HG03558 (cell line): Measurements from ENCODE around the gene DRGX.

Source experiments
- ATAC-seq: cut with Tn5 transposase; IDR thresholded peaks from one replicate; pipeline ENCODE4 v1.9.1; 2021; ENCODE audit warnings: moderate number of reproducible peaks; ENCODE audit not compliant: unreplicated experiment; ENCODE audit errors: extremely low read depth

Gene DRGX

GRCh38 chr10:49408519-49409306, 12.8 kb upstream of the DRGX start:
- ATAC-seq = no peak

DNA sequence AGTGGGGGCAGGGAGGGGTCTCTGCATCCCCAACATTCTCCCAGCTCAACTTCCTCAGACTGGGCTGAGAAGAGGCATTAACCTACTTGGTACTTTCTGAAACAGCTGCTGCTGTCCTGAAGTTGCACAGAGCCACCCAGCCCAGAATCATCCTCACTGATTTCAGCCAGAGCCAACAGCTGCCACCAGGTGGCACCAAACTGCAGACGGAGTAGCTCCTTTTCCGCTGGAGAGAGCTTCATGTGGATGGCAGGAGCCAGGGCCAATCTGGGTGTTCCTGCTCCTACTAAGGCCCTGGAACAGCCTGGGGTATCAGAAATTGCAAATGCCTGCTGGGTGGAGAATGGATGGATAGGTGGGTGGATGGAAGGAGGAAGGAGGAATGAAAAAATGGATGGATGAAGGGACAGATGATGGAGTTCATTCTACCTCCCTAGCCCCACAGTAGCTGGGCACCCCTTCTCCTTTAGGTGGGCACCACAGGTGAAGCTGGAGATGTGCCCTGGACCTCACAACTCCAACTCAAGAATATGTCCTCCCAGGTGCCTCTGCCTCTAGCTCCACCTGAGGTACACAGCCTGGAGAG, 11.8 kb upstream of the DRGX start:
- ATAC-seq = no peak

DNA sequence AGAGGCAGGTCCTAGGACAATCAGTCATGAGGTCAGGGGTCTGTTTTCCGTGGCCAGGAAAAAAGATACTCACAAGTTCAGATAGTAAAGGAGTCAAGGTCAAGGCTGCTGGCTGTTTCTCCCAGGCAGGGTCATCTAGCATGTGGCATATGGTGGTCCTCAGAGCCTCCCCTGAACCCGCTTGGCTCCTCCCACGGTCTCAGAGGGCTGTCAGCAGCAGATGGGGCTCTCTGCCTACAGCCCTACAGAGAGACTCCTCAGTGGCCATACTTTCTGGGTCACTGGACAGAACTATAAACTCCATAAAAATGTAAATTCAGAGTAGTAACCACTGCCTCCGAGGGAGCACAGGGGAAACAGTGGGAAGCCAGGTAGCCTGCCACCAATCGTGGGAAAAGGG, 11.3 kb upstream of the DRGX start:
- ATAC-seq = no peak

DNA sequence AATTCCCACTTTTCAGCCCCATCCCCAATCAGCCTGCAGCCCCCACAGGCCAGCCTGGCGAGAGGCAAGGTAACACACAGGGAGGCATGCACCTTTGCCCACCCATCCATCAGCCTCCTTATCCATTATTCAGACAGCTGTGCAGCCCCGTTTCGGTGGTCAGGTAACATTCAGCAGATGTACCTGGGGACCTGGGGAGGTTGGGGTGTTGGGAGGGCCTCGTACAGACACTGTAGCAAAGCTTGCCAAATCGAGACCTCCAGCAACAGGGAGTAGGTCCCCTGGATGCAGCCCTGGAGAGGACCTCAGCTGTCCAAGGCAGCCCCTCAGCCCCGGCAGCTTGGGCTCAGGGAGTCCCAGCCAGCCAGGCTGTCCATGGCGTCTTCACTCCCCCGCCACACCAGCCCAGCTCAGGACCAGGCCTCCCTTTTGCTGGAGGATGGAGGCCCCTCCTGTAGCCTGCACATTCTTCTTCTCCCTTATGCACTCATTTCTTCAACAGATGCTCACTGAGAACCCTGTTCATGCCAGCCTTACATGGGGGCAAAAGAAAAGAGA, 8.5 kb upstream of the DRGX start:
- no peak for ATAC-seq

DNA sequence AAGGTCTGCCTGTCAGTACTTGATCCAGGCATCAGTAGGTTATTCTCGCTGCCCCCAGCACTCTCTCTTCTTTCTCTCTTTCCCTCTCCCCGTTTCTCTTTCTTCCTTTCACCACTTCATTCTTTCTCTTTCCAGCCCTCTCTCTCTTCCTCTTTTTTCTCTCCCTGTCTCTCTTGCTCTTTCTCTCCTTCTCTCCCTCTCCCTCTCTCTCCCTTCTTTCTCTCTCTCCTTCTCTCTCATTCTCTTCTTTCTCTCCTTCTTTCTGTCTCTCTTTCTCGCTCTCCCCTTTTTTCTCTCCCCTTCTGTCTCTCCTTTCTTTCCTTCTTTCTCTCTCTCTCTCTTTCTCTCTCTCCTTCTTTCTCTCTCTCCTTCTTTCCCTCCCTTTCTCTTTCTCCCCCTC, 7.5 kb upstream of the DRGX start:
- no peak for ATAC-seq

DNA sequence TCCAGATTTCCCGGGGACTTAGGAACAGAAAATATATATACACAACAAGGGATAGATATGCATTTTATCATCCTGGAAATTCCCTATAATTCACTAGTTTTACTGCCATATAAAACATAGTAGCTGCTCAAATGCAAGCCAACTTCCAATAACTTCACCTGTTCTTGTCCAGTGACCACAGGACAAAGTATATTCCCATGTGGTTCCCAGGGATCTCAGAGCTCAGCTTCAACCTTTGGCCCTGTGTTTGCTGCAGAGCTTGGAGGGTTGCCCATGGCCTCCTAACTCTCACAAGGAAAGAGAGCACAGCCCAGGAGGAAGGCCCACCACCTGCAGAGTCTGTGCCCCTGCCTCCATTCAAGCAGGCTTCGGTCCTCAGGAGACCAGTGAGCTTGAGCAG, 4.5 kb upstream of the DRGX start:
- ATAC-seq = no peak

DNA sequence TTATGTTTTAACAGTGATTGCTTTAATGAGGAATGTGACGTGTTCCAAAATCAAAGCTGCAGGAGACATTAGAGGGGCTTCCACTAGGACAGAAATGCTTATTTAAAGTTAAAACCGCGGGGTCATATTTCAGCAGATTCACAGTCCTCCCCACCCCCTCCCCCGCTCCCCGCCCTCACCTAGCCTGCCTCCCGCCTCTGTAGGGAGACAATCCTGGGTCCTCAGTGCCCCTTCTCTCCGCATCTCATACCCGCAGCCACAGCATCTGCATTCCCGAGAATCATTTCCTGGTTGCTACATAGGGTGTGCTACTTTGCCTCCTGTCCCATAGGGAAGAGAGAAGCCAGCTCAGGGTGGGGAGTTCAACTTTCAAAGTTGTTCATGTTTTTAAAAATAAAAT, 3.1 kb upstream of the DRGX start:
- ATAC-seq = no peak

GRCh38 chr10:49398000-49398861, 2.3 kb upstream of the DRGX start:
- ATAC-seq = no peak

- no peak for ATAC-seq
Measured at GRCh38 chr10:49397036-49397999, 1.4 kb upstream of the DRGX start.

GRCh38 chr10:49396666-49396999, 744 bp upstream of the DRGX start:
- no peak for ATAC-seq

- ATAC-seq = no peak
Measured at GRCh38 chr10:49394933-49395740, 752 bp downstream of the DRGX start.

- no peak for ATAC-seq
Measured at GRCh38 chr10:49393757-49394156, 2.1 kb downstream of the DRGX start.

GRCh38 chr10:49393301-49393700, 2.6 kb downstream of the DRGX start:
- ATAC-seq = no peak

DNA sequence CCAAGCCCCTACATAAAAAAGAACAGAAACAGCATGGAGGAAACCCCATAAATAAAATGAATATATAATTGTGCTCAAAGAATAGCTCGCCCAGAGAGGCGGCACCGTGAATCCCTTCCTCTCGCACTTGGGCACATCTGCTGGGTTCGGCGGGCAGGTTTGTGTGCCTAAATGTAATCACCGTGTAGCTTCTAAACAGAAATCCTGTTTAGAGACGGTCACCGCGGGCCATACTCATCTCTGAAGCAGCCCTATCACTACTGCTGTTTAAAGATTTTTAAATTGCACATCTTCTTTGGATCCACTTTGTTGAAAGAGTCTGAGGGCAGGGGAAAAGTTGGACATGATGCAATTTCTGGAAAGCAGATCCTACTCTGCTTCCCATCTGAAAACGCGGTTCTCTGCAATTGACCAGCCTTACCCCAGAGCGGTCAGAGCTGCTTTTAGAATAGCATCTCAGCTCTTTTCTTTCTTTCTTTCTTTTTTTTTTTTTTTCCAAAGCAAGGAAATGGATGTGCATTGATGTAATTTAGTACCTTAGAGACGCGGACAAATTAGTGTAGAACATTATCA, 6.4 kb downstream of the DRGX start:
- no peak for ATAC-seq

DNA sequence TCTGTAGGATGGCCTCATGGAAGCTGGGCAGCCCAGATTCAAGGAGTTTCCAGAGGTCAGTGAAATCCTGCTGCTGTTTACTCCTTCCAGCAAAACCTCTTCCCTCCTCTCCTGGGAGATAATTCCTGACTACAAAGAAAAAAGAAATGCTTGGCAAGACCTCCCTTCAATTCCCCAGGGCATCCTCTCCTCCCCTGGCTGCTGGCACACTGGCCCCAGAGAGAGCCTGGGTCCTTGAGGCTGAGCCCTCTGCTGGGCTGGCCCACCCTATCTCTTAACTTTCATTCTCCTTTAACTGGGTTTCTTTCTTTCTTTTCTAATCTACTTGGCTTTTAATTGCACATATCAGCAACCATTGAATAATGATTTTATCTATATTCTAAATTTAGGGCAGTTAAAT, 7.7 kb downstream of the DRGX start:
- ATAC-seq = no peak

DNA sequence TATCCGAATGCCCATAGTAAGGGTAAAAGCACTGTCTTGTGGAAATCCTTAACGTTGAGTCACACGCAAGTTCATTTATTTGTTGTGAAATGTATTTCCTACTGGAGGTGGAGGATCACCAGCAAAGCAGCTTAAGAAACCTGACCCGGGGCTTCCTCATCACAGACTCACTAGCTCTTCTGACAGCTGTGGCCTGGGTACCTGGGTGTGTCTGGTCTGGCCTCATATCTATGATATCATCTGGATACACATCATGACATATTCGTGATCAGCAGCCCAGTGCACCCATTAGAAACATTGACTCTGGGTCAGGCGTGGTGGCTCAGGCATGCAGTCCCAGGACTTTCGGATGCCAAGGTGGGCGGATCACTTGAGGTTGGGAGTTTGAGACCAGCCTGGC, 8.8 kb downstream of the DRGX start:
- no peak for ATAC-seq

DNA sequence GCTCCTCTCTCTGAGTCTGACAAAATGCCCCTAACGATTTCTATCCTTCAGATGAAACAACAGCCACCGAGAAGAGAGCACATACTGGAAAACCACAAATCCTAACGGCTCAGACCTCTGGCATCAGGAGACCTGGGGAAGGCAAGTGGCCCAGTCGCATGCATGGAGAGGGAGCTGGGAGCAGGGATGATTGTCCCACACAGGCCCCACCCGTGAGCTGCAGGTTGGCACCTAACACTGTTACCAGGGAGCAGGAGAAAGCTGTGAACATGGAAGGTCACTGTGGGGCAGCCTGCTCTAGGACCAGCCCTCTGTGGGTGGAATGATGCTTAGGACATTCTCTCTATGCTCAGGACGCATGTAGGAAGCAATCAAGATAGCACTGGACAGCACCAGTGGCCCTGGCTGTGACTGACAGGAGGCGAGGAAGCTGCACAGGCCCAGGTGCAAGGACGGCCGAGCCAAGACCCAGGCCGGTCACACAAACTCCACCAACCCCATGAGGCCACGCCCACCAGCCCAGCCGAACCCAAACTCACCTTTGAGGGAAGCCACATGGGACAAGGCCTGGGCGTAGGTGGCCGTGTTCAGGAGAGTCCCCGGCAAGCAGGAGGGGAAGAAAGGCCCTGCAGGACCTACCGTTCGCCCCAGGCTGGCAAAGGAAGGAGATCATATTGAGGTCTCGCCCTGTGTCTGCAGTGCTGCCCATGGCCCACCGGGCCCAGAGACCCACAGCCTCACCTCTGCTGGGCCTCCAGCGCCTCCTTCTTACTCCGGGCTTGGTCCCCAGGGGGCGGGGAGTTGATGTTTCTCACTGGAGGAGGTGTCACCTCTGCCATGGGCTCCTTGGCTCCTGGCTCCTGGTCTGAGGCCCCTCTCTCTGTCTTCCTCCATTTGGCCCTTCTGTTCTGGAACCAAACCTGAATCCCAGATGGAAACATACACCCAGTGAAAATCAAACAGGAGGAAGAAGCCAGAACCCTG, 9.7 kb downstream of the DRGX start:
- no peak for ATAC-seq
